H1 (cell line): Measurements from ENCODE around the gene AHSG. TPM values are rescaled to one million over a fixed set of nuclear protein-coding genes. Genes with fewer than 3 reads are reported as not detected.

ENCODE experiments used
- BCL11A ChIP-seq, 2 experiments: IDR thresholded peaks; one replicate each; pipeline ENCODE4 v1.6.1; 2011; ENCODE audit warnings: low read depth in 2 of 2, low read length in 2 of 2, mild to moderate bottlenecking in 2 of 2
- CHD7 ChIP-seq: fragments of 300-600 bp; sonication (generic); IDR thresholded peaks from 2 replicates; pipeline ENCODE4 v1.7.1; 2012; ENCODE audit warnings: low read length, moderate library complexity, mild to moderate bottlenecking, inconsistent platforms; ENCODE audit not compliant: insufficient replicate concordance
- SUZ12 ChIP-seq: fragments of 200-600 bp; sonication (generic); IDR thresholded peaks from 2 replicates; pipeline ENCODE4 v1.6.1; 2012; ENCODE audit warnings: mild to moderate bottlenecking, inconsistent platforms, low read length, moderate library complexity, mixed read lengths
- polyA plus RNA-seq, 7 experiments: library from polyadenylated mRNA; depleted of rRNA in 3 of 7; stranded (reverse) in 5 of 7; unstranded in 2 of 7; fragments of >200 nt in 5 of 7; fragments of 200-250 nt in 2 of 7; gene quantifications; 1 replicate in 5 of 7; 2 replicates in 1 of 7; 4 replicates in 1 of 7; pipeline versions ENCODE4 v1.2.1 to v1.2.3, GENCODE V29; 2011 to 2013; ENCODE audit warnings: missing spikeins in 2 of 7, mixed read lengths in 2 of 7
- total RNA-seq: library from RNA; stranded (reverse); fragmentation: NEBNext Ultra II Directional; extraction: Animal tissue kit (Norgen Biotek cat#: 25700); gene quantifications from 2 replicates; pipeline ENCODE4 v1.2.1, GENCODE V29; 2021

AHSG gene
- total and polyA plus RNA-seq, 2 of the 8 experiments (the other 6 are each of a cell fraction or from before 2014, with no cell fraction given), result 0.68 to 0.78 TPM

GRCh38 chr3:186670155-186670554, 57.3 kb downstream of the AHSG start (continued):
- TF ChIP-seq CHD7 (no peak), SUZ12 (no peak), BCL11A (IDR thresholded peaks at IDR 0.05; ENCODE audit: low read depth in 2 of 2, low read length in 2 of 2) (no peak)
- TF ChIP-seq, all 59 proteins: peak for 0
